T-helper 2 cell treated with Interferon-gamma antibody and Interleukin-4, amounts not matched to agents 5 μg/mL and 100 μg/mL, for 36 hours (primary cell): ENCODE measurements around the gene ST3GAL5.

Experiments used
- DNase-seq: peaks from one replicate; pipeline ENCODE4 v3.0.0; 2021; ENCODE audit warnings: low spot score
- H3K27ac Mint-ChIP-seq: one replicate; pipeline ENCODE4 v1.8.0; 2021; ENCODE audit warnings: mild to moderate bottlenecking, mixed read lengths
- H3K27me3 Mint-ChIP-seq: one replicate; pipeline ENCODE4 v1.8.0; 2021; ENCODE audit warnings: low read depth, mixed read lengths
- H3K36me3 Mint-ChIP-seq: one replicate; pipeline ENCODE4 v1.8.0; 2021; ENCODE audit warnings: low read depth, mixed read lengths
- H3K4me1 Mint-ChIP-seq: one replicate; pipeline ENCODE4 v1.8.0; 2021; ENCODE audit warnings: low read depth, mixed read lengths
- H3K4me3 Mint-ChIP-seq: one replicate; pipeline ENCODE4 v1.8.0; 2022; ENCODE audit warnings: mild to moderate bottlenecking, moderate library complexity, mixed read lengths
- H3K9me3 Mint-ChIP-seq: one replicate; pipeline ENCODE4 v1.8.0; 2021; ENCODE audit warnings: mixed read lengths

Gene ST3GAL5

GRCh38 chr2:85790032-85790431 is 98.8 kb downstream of the ST3GAL5 start:
- no peak overlapping the region for H3K4me3 Mint-ChIP-seq
- peaks cover 1% of the 10 kb centered on the region for H3K4me1 Mint-ChIP-seq
- no peaks in the 10 kb centered on the region for H3K36me3 Mint-ChIP-seq
- no peaks in the 10 kb centered on the region for H3K9me3 Mint-ChIP-seq
- H3K27me3 Mint-ChIP-seq, result peaks cover 14% of the 10 kb centered on the region
- no peak overlapping the region for H3K27ac Mint-ChIP-seq
- DNase-seq, result no peak

GRCh38 chr2:85789271-85789670 is 99.5 kb downstream of the ST3GAL5 start:
- peaks cover 1% of the 10 kb centered on the region for H3K4me1 Mint-ChIP-seq
- H3K4me3 Mint-ChIP-seq, result no peak overlapping the region
- H3K27ac Mint-ChIP-seq, result no peak overlapping the region
- no peaks in the 10 kb centered on the region for H3K9me3 Mint-ChIP-seq
- DNase-seq, result no peak
- peaks cover 18% of the 10 kb centered on the region for H3K27me3 Mint-ChIP-seq
- H3K36me3 Mint-ChIP-seq, result no peaks in the 10 kb centered on the region

GRCh38 chr2:85788603-85789002 is 100.2 kb downstream of the ST3GAL5 start:
- Mint-ChIP-seq H3K9me3 (no peaks in the 10 kb centered on the region), H3K27me3 (peaks cover 14% of the 10 kb centered on the region)

GRCh38 chr2:85787981-85788340 is 100.8 kb downstream of the ST3GAL5 start:
- Mint-ChIP-seq H3K27ac (no peak overlapping the region), H3K36me3 (no peaks in the 10 kb centered on the region), H3K9me3 (no peaks in the 10 kb centered on the region), H3K4me3 (no peak overlapping the region), H3K4me1 (peaks cover 1% of the 10 kb centered on the region), H3K27me3 (peaks cover 14% of the 10 kb centered on the region)
- no peak for DNase-seq

More at GRCh38 chr2:85788603-85789002, 100.2 kb downstream of the ST3GAL5 start:
- H3K36me3 Mint-ChIP-seq, result no peaks in the 10 kb centered on the region
- H3K27ac Mint-ChIP-seq, result no peak overlapping the region
- DNase-seq, result no peak
- no peak overlapping the region for H3K4me3 Mint-ChIP-seq
- H3K4me1 Mint-ChIP-seq, result peaks cover 1% of the 10 kb centered on the region

- Mint-ChIP-seq H3K36me3 (no peaks in the 10 kb centered on the region), H3K4me1 (peaks cover 1% of the 10 kb centered on the region), H3K27me3 (peaks cover 10% of the 10 kb centered on the region), H3K9me3 (no peaks in the 10 kb centered on the region), H3K4me3 (no peak overlapping the region), H3K27ac (no peak overlapping the region)
- no peak for DNase-seq
These were observed 101.4 kb downstream of the ST3GAL5 start for GRCh38 chr2:85787282-85787980.
